IMR-90 (cell line): ENCODE data around the gene S100A3. TPM values are rescaled to one million over a fixed set of nuclear protein-coding genes. Genes with fewer than 3 reads are reported as not detected.

Experiments used
- ATAC-seq: fragments of 200-7000 bp; cut with Tn5 transposase; 2 replicates; pipeline ENCODE4 v1.9.1; 2020; ENCODE audit warnings: low read depth, mild to moderate bottlenecking, moderate library complexity
- BruUV-seq: library from RNA; stranded (reverse); fragments of 400-500 nt; replicated peaks from 2 replicates; lab custom pipeline; 2021; lab: Mats Ljungman, UMichigan
- CTCF ChIA-PET: fragments of 300-600 bp; formaldehyde crosslinking; extraction: SDS; loops from one replicate; lab custom pipeline; 2021; ENCODE audit warnings: antibody characterized with exemption; lab: Yijun Ruan, JAX
- POLR2A ChIA-PET: fragments of 300-600 bp; sonication (Branson Sonifier 250); formaldehyde crosslinking; loops from one replicate; lab custom pipeline; 2022; ENCODE audit warnings: antibody characterized with exemption; ENCODE audit not compliant: unreplicated experiment; lab: Charles Lee
- DNase-seq: peaks from one replicate; pipeline ENCODE4 v3.0.0; 2013
- H2AFZ ChIP-seq: replicated peaks from 2 replicates; pipeline ENCODE3; 2013; ENCODE audit warnings: low read length, mild to moderate bottlenecking; ENCODE audit not compliant: poor library complexity
- H2AK5ac ChIP-seq: 2 replicates; pipeline ENCODE4 v1.6.1; 2013; ENCODE audit warnings: low read depth, low read length, inconsistent platforms
- H2AK9ac ChIP-seq: replicated peaks from 2 replicates; pipeline ENCODE3; 2013; ENCODE audit warnings: mild to moderate bottlenecking, low read depth, low read length, moderate library complexity; ENCODE audit not compliant: poor library complexity
- H2BK120ac ChIP-seq: 2 replicates; pipeline ENCODE4 v1.6.1; 2013; ENCODE audit warnings: low read depth, low read length, inconsistent platforms
- H2BK15ac ChIP-seq: 3 replicates; pipeline ENCODE4 v1.6.1; 2013; ENCODE audit warnings: low read depth, low read length, inconsistent platforms
- H2BK20ac ChIP-seq: 2 replicates; pipeline ENCODE4 v1.6.1; 2013; ENCODE audit warnings: low read depth, mild to moderate bottlenecking, inconsistent platforms, low read length, moderate library complexity
- H2BK5ac ChIP-seq: 2 replicates; pipeline ENCODE4 v1.6.1; 2013; ENCODE audit warnings: mild to moderate bottlenecking, low read depth, low read length, inconsistent platforms; ENCODE audit not compliant: poor library complexity, severe bottlenecking
- H3K14ac ChIP-seq: replicated peaks from 2 replicates; pipeline ENCODE4 v1.6.1; 2013; ENCODE audit warnings: low read depth, low read length, inconsistent platforms
- H3K18ac ChIP-seq: 2 replicates; pipeline ENCODE4 v1.6.1; 2013; ENCODE audit warnings: low read depth, low read length, control low read depth
- H3K23ac ChIP-seq: 2 replicates; pipeline ENCODE4 v1.6.1; 2013; ENCODE audit warnings: low read depth, low read length, inconsistent platforms
- H3K27ac ChIP-seq: 2 replicates; pipeline ENCODE4 v1.5.1; 2013; ENCODE audit warnings: mild to moderate bottlenecking, control low read depth, low read length; ENCODE audit not compliant: insufficient read depth
- H3K27me3 ChIP-seq: 2 replicates; pipeline ENCODE4 v1.6.1; 2013; ENCODE audit warnings: low read length; ENCODE audit not compliant: control insufficient read depth, insufficient read depth
- H3K36me3 ChIP-seq: 2 replicates; pipeline ENCODE4 v1.6.1; 2013; ENCODE audit warnings: low read length, mixed read lengths; ENCODE audit not compliant: control insufficient read depth, insufficient read depth
- H3K4ac ChIP-seq: 2 replicates; pipeline ENCODE4 v1.6.1; 2013; ENCODE audit warnings: low read depth, low read length, inconsistent platforms
- H3K4me1 ChIP-seq: 2 replicates; pipeline ENCODE4 v1.6.1; 2013; ENCODE audit warnings: low read length, mixed read lengths; ENCODE audit not compliant: control insufficient read depth, insufficient read depth
- H3K4me2 ChIP-seq: 2 replicates; pipeline ENCODE4 v1.6.1; 2013; ENCODE audit warnings: low read depth, mild to moderate bottlenecking, control low read depth, low read length, moderate library complexity
- H3K4me3 ChIP-seq: 2 replicates; pipeline ENCODE4 v1.5.1; 2013; ENCODE audit warnings: low read depth, mild to moderate bottlenecking, control low read depth, low read length, moderate library complexity; ENCODE audit not compliant: insufficient read depth
- H3K56ac ChIP-seq: 2 replicates; pipeline ENCODE4 v1.6.1; 2013; ENCODE audit warnings: low read length, inconsistent platforms; ENCODE audit not compliant: insufficient read depth; ENCODE audit errors: extremely low read depth
- H3K79me1 ChIP-seq, 2 experiments: 2 replicates each; pipeline ENCODE4 v1.6.1; 2013; ENCODE audit warnings: low read length in 2 of 2, inconsistent platforms in 1 of 2, low read depth in 1 of 2
- H3K9ac ChIP-seq: 2 replicates; pipeline ENCODE4 v1.6.1; 2013; ENCODE audit warnings: low read depth, low read length, control low read depth
- H3K9me1 ChIP-seq: 2 replicates; pipeline ENCODE4 v1.6.1; 2013; ENCODE audit warnings: low read length, inconsistent platforms; ENCODE audit not compliant: insufficient read depth
- H3K9me3 ChIP-seq: 2 replicates; pipeline ENCODE4 v1.6.1; 2013; ENCODE audit warnings: low read length; ENCODE audit not compliant: control insufficient read depth, insufficient read depth
- H4K20me1 ChIP-seq: 2 replicates; pipeline ENCODE4 v1.6.1; 2013; ENCODE audit warnings: low read length, inconsistent platforms; ENCODE audit not compliant: insufficient read depth
- H4K5ac ChIP-seq: 2 replicates; pipeline ENCODE4 v1.6.1; 2013; ENCODE audit warnings: mild to moderate bottlenecking, low read depth, low read length, control low read depth
- H4K8ac ChIP-seq, 2 experiments: 2 replicates each; pipeline ENCODE4 v1.6.1; 2013; ENCODE audit warnings: low read depth in 2 of 2, low read length in 2 of 2, control low read depth in 1 of 2, inconsistent platforms in 1 of 2
- H4K91ac ChIP-seq: 2 replicates; pipeline ENCODE4 v1.6.1; 2013; ENCODE audit warnings: low read depth, low read length, inconsistent platforms; ENCODE audit not compliant: insufficient read depth
- FOS ChIP-seq: fragments of 150-350 bp; IDR thresholded peaks from 2 replicates; pipeline ENCODE4 v1.6.1; 2016; ENCODE audit warnings: low read depth, low read length
- MAFK ChIP-seq: IDR thresholded peaks from 2 replicates; pipeline ENCODE4 v1.6.1; 2012; ENCODE audit warnings: low read depth, low read length, improper control_type of control experiment
- WGBS, 2 experiments: methylation state at CpG; one replicate each; pipeline versions ENCODE4 v1.1.5 to v1.1.7; 2013; ENCODE audit warnings: missing lambda C conversion rate in 2 of 2; ENCODE audit not compliant: insufficient read length in 1 of 2; ENCODE audit errors: extremely low coverage in 2 of 2; 5-methylcytosine and 5-hydroxymethylcytosine counted together
- dilution Hi-C: fragments of 300-500 bp; cut with HindIII; formaldehyde crosslinking; loops from one replicate; pipeline ENCODE4 v1.14.3; 2018; ENCODE audit warnings: low sequenced_read_pairs; ENCODE audit not compliant: unreplicated experiment
- in situ Hi-C: fragments of 300-500 bp; cut with MboI; formaldehyde crosslinking; loops from 3 replicates; pipeline ENCODE4 v1.14.3; 2019; ENCODE audit warnings: low sequenced_read_pairs, inconsistent platforms, mixed read lengths
- intact Hi-C: fragments of 100-400 bp; cut with micrococcal nuclease; formaldehyde crosslinking; loops from 2 replicates; pipeline ENCODE4 v1.10.0; 2022
- polyA plus RNA-seq, 3 experiments: library from polyadenylated mRNA; depleted of rRNA; stranded (reverse); fragments of >200 nt; gene quantifications; 2 replicates each; pipeline ENCODE4 v1.2.3, GENCODE V29; 2012; ENCODE audit warnings: low replicate concordance in 1 of 3
- total RNA-seq: library from RNA; depleted of rRNA; stranded (reverse); fragments of >200 nt; gene quantifications from 2 replicates; pipeline ENCODE4 v1.2.3, GENCODE V29; 2012

Gene S100A3
- total and polyA plus RNA-seq, 2 of the 4 experiments (the other 2 are of a cell fraction) = 2.9 to 4.5 TPM

DNA sequence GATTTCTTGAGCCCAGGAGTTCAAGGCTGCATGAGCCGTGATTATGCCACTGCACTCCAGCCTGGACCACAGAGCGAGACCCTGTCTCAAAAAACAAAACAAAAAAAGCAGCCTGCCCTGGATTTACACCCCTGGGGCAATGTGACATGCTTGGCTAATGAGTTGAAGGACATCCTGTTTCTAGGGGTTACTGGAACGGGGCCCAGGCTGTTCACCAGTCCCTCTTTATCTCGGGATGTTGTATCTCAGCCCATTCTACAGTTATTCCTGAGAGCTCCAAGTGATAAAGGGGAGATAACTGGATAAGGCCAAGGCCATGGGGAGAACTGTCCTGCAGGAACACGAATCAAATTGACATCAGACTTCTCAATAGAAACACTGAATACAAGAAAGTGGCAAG, 38.3 kb upstream of the S100A3 start:
- ChIA-PET CTCF (no interaction called here), POLR2A (no interaction called here)
- Histone ChIP-seq H4K91ac (no peak overlapping the region), H3K18ac (no peak overlapping the region), H3K27me3 (no peaks in the 10 kb centered on the region), H3K79me1 (no peaks in the 10 kb centered on the region), H3K4ac (no peak overlapping the region), H2AK5ac (no peak overlapping the region), H2BK15ac (no peak overlapping the region), H2BK20ac (no peak overlapping the region), H2AFZ (peak overlapping the region; percentile 1), H3K27ac (no peak overlapping the region), H2AK9ac (no peak overlapping the region), H4K5ac (no peak overlapping the region), H3K9me3 (no peaks in the 10 kb centered on the region), H3K4me2 (no peak overlapping the region), H2BK120ac (no peak overlapping the region), H4K20me1 (no peaks in the 10 kb centered on the region), H3K56ac (no peak overlapping the region), H2BK5ac (no peak overlapping the region), H3K36me3 (no peaks in the 10 kb centered on the region), H3K23ac (no peak overlapping the region; the same call in 1 of the 2 replicates), H3K9me1 (no peaks in the 10 kb centered on the region), H3K9ac (no peak overlapping the region), H3K4me1 (peaks cover 2% of the 10 kb centered on the region; the same call in 1 of the 2 replicates), H4K8ac (no peak overlapping the region), H3K4me3 (no peak overlapping the region), H3K14ac (no peak overlapping the region)
- WGBS, 2 experiments = 100% methylated on average over 1 of the region's 5 CpGs; no CpG with 5 or more reads in 1 of the 2 experiments
- BruUV-seq = no TSS peak
- in situ Hi-C loops = no loop called here
- ATAC-seq (no peak), DNase-seq (no peak)
- TF ChIP-seq FOS (no peak), MAFK (no peak)
- dilution Hi-C loops = no loop called here
- intact Hi-C loops = no loop called here
